ENCODE results near the gene IMMP2L.
"Not testable (repeated sequence)": the region's sequence is repeated elsewhere in the genome, so short reads cannot be mapped to it uniquely, and the experiment has no call there.

The IMMP2L gene

GRCh38 chr7:111505422-111505821, 56.9 kb downstream of the IMMP2L start:
- not testable (repeated sequence) for DNase-seq (ENCODE audit: low read depth)

- DNase-seq (ENCODE audit: low read depth): not testable (repeated sequence)
Observed at GRCh38 chr7:111501799-111502198, 60.5 kb downstream of the IMMP2L start.

- no peak for DNase-seq (ENCODE audit: low read depth)
Observed at GRCh38 chr7:111499027-111499426, 63.3 kb downstream of the IMMP2L start.

GRCh38 chr7:111498391-111499007, 63.8 kb downstream of the IMMP2L start:
- DNase-seq (ENCODE audit: low read depth): no peak

- no peak for DNase-seq (ENCODE audit: low read depth)
Observed at GRCh38 chr7:111495173-111495810, 67.0 kb downstream of the IMMP2L start.

GRCh38 chr7:111492234-111492633, 70.1 kb downstream of the IMMP2L start:
- DNase-seq (ENCODE audit: low read depth): no peak

GRCh38 chr7:111486472-111487142, 75.7 kb downstream of the IMMP2L start:
- no peak for DNase-seq (ENCODE audit: low read depth)

- DNase-seq (ENCODE audit: low read depth): no peak
Observed at GRCh38 chr7:111485701-111486380, 76.5 kb downstream of the IMMP2L start.

GRCh38 chr7:111483078-111483477, 79.2 kb downstream of the IMMP2L start:
- DNase-seq (ENCODE audit: low read depth): no peak

- no peak for DNase-seq (ENCODE audit: low read depth)
Observed at GRCh38 chr7:111477462-111478225, 84.6 kb downstream of the IMMP2L start.

GRCh38 chr7:111476586-111477293, 85.6 kb downstream of the IMMP2L start:
- no peak for DNase-seq (ENCODE audit: low read depth)

GRCh38 chr7:111475959-111476358, 86.3 kb downstream of the IMMP2L start:
- no peak for DNase-seq (ENCODE audit: low read depth)

GRCh38 chr7:111475419-111475748, 86.9 kb downstream of the IMMP2L start:
- DNase-seq (ENCODE audit: low read depth): no peak

GRCh38 chr7:111474723-111475418, 87.4 kb downstream of the IMMP2L start:
- no peak for DNase-seq (ENCODE audit: low read depth)

- no peak for DNase-seq (ENCODE audit: low read depth)
Observed at GRCh38 chr7:111473449-111474198, 88.7 kb downstream of the IMMP2L start.

- no peak for DNase-seq (ENCODE audit: low read depth)
Observed at GRCh38 chr7:111470998-111471397, 91.3 kb downstream of the IMMP2L start.

GRCh38 chr7:111469894-111470293, 92.4 kb downstream of the IMMP2L start:
- DNase-seq (ENCODE audit: low read depth): not testable (repeated sequence)

- not testable (repeated sequence) for DNase-seq (ENCODE audit: low read depth)
Observed at GRCh38 chr7:111465774-111466173, 96.5 kb downstream of the IMMP2L start.

GRCh38 chr7:111460695-111461094, 101.6 kb downstream of the IMMP2L start:
- no peak for DNase-seq (ENCODE audit: low read depth)

GRCh38 chr7:111459757-111460280, 102.5 kb downstream of the IMMP2L start:
- DNase-seq (ENCODE audit: low read depth): no peak
